B cell (primary cell): ENCODE results near the gene AOPEP. TPM values are rescaled to one million over a fixed set of nuclear protein-coding genes. Genes with fewer than 3 reads are reported as not detected.

Experiments
- ATAC-seq: fragments of 200-7000 bp; cut with Tn5 transposase; one replicate; pipeline ENCODE4 v1.10.0; 2021; ENCODE audit warnings: low read depth, mild to moderate bottlenecking, moderate number of reproducible peaks, moderate library complexity
- CTCF ChIA-PET: fragments of 350-600 bp; sonication (Branson Sonifier 250); formaldehyde crosslinking; loops from one replicate; lab custom pipeline; 2021; ENCODE audit warnings: antibody characterized with exemption, inconsistent platforms; lab: Charles Lee
- POLR2A ChIA-PET: fragments of 350-600 bp; sonication (Branson Sonifier 250); formaldehyde crosslinking; loops from one replicate; lab custom pipeline; 2021; ENCODE audit warnings: antibody characterized with exemption; lab: Charles Lee
- DNase-seq: peaks from one replicate; pipeline ENCODE4 v3.0.0; 2013
- H2AFZ ChIP-seq: 2 replicates; pipeline ENCODE4 v1.6.1; 2012; ENCODE audit warnings: mild to moderate bottlenecking, low read depth, low read length; ENCODE audit not compliant: insufficient read depth, poor library complexity, severe bottlenecking
- H3K27ac ChIP-seq, 2 donors: 1 replicate in 1 of 2; 2 replicates in 1 of 2; pipeline ENCODE4 v1.5.1; 2012 to 2013; ENCODE audit warnings: low read length in 2 of 2, mild to moderate bottlenecking in 2 of 2, moderate library complexity in 1 of 2
- H3K27me3 ChIP-seq, 4 experiments: fragments of 200-600 bp in 1 of 4; sonication (generic) in 1 of 4; replicated peaks in 1 of 4; 1 replicate in 2 of 4; 2 replicates in 2 of 4; pipeline versions ENCODE4 v1.6.1 to v1.7.0; 2013 to 2016; ENCODE audit warnings: low read length in 3 of 4, mild to moderate bottlenecking in 2 of 4, mixed read lengths in 1 of 4, moderate library complexity in 1 of 4; ENCODE audit not compliant: insufficient read depth in 4 of 4, control insufficient read depth in 3 of 4; ENCODE audit errors: control extremely low read depth in 1 of 4
- H3K36me3 ChIP-seq, 2 experiments: replicated peaks in 1 of 2; 1 replicate in 1 of 2; 2 replicates in 1 of 2; pipeline versions ENCODE4 v1.6.1 to v1.7.1; 2013; ENCODE audit warnings: low read length in 1 of 2; ENCODE audit not compliant: insufficient read depth in 2 of 2, control insufficient read depth in 1 of 2; ENCODE audit errors: control extremely low read depth in 1 of 2, extremely low read depth in 1 of 2
- H3K4me1 ChIP-seq, 2 donors: fragments of 200-600 bp in 1 of 2; sonication (generic) in 1 of 2; 1 replicate in 1 of 2; 2 replicates in 1 of 2; pipeline versions ENCODE4 v1.5.1 to v1.6.1; 2013 to 2017; ENCODE audit warnings: low read length in 2 of 2; ENCODE audit not compliant: control insufficient read depth in 2 of 2, insufficient read depth in 2 of 2
- H3K4me2 ChIP-seq: replicated peaks from 2 replicates; pipeline ENCODE3; 2012; ENCODE audit warnings: mild to moderate bottlenecking, low read depth, low read length; ENCODE audit not compliant: poor library complexity, severe bottlenecking
- H3K4me3 ChIP-seq, 5 experiments: fragments of 200-600 bp in 1 of 5; sonication (generic) in 1 of 5; 1 replicate in 3 of 5; 2 replicates in 2 of 5; pipeline versions ENCODE4 v1.5.1 to v1.7.0; 2011 to 2016; ENCODE audit warnings: low read length in 4 of 5, mild to moderate bottlenecking in 4 of 5, low read depth in 2 of 5, control low read depth in 1 of 5, moderate library complexity in 1 of 5; ENCODE audit not compliant: insufficient read depth in 1 of 5; ENCODE audit errors: control extremely low read depth in 1 of 5, extremely low read depth in 1 of 5
- H3K79me2 ChIP-seq: fragments of 200-600 bp; sonication (generic); one replicate; pipeline ENCODE4 v1.6.0; 2016; ENCODE audit warnings: low read length; ENCODE audit not compliant: control insufficient read depth, insufficient read depth
- H3K9ac ChIP-seq: fragments of 200-600 bp; sonication (generic); 2 replicates; pipeline ENCODE4 v1.6.1; 2017; ENCODE audit warnings: mild to moderate bottlenecking, low read length, moderate library complexity
- H3K9me3 ChIP-seq, 3 donors: one replicate each; pipeline versions ENCODE4 v1.6.1 to v1.7.1; 2013; ENCODE audit warnings: low read length in 2 of 3; ENCODE audit not compliant: control insufficient read depth in 2 of 3, insufficient read depth in 1 of 3; ENCODE audit errors: control extremely low read depth in 1 of 3
- H4K20me1 ChIP-seq: 2 replicates; pipeline ENCODE4 v1.6.0; 2012; ENCODE audit warnings: mild to moderate bottlenecking, low read length; ENCODE audit not compliant: insufficient read depth, control insufficient read depth, poor library complexity, severe bottlenecking
- H3K27ac Mint-ChIP-seq: one replicate; pipeline ENCODE4 v1.8.0; 2021; ENCODE audit warnings: mixed read lengths
- H3K27me3 Mint-ChIP-seq: one replicate; pipeline ENCODE4 v1.8.0; 2021; ENCODE audit warnings: mixed read lengths
- H3K4me1 Mint-ChIP-seq: one replicate; pipeline ENCODE4 v1.8.0; 2021; ENCODE audit warnings: mixed read lengths
- H3K4me3 Mint-ChIP-seq: one replicate; pipeline ENCODE4 v1.8.0; 2021; ENCODE audit warnings: mixed read lengths
- H3K9me3 Mint-ChIP-seq: one replicate; pipeline ENCODE4 v1.8.0; 2022; ENCODE audit warnings: mixed read lengths; ENCODE audit not compliant: insufficient read depth
- EZH2 ChIP-seq: IDR thresholded peaks from 2 replicates; pipeline ENCODE4 v1.6.1; 2012; ENCODE audit warnings: borderline replicate concordance, low read depth, mild to moderate bottlenecking, moderate library complexity, low read length; ENCODE audit not compliant: insufficient read depth, poor library complexity, severe bottlenecking
- WGBS: methylation state at CpG from one replicate; pipeline ENCODE4 v1.1.5; 2013; ENCODE audit warnings: missing lambda C conversion rate; ENCODE audit not compliant: insufficient coverage; 5-methylcytosine and 5-hydroxymethylcytosine counted together
- intact Hi-C: fragments of 100-400 bp; cut with micrococcal nuclease; formaldehyde crosslinking; loops from one replicate; pipeline ENCODE4 v1.10.0; 2022
- polyA plus RNA-seq: library from polyadenylated mRNA; depleted of rRNA; stranded (reverse); fragments of >200 nt; gene quantifications from 2 replicates; pipeline ENCODE4 v1.2.3, GENCODE V29; 2012
- total RNA-seq, 2 donors: library from RNA; stranded (reverse); fragments of 120-200 nt in 1 of 2; gene quantifications; 1 replicate in 1 of 2; 2 replicates in 1 of 2; pipeline versions ENCODE4 v1.2.3 to v1.2.4, GENCODE V29; 2013 to 2022
- TF ChIP-seq, protein P1 (sequence below): fragments of 200-600 bp; IDR thresholded peaks from one replicate; pipeline ENCODE4 v1.8.0; 2022; ENCODE audit warnings: antibody characterized with exemption, mild to moderate bottlenecking

Gene AOPEP
- total and polyA plus RNA-seq, 2 donors (not counting 1 experiment from before 2014, with no cell fraction given) = 5.1 to 35.8 TPM

DNA sequence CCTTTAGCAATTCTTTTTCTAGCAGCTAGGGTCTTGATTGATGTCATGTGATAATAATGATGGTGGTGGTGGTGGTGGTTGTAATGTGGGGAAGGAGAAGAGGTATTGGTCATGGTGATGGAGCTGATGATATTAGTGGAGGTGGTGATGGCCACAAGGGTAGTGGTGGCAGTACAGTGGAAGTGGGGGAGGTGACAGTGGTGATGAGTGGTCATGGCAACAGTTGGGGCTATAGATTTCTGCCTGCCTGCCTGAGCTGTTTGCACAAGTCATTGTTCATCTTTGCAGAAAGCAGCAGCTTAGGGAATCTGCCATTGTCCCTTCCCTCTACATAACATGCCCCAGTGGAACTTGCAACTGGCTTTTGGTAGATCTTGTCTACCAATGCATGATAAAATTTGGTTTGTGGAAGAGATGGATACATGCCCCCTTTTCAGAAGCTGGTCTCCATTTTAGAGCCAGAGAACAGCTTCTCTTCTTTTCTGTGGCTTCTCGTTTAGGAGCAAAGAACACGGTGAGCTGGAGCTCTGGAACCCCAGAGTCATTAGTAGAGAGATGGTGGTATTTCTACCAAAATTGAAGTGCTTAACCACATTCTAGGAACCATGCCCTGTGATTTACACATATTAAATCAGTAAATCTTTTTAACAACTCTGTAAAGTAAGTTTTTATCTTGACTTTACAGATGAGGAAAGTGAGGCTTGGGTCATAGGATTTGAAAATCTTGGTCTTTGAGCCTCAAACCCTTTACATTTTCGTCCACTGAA is 100.3 kb downstream of the AOPEP start:
- Histone ChIP-seq H3K9ac (no peak overlapping the region), H4K20me1 (no peaks in the 10 kb centered on the region), H3K9me3 (no peaks in the 10 kb centered on the region), H3K4me3 (no peak overlapping the region), H2AFZ (no peak overlapping the region), H3K4me1 (no peaks in the 10 kb centered on the region), H3K27ac (no peak overlapping the region), H3K36me3 (no peaks in the 10 kb centered on the region), H3K4me2 (no peak overlapping the region), H3K79me2 (no peaks in the 10 kb centered on the region), H3K27me3 (no peaks in the 10 kb centered on the region)
- H3K9me3 Mint-ChIP-seq = peaks cover 5% of the 10 kb centered on the region
- DNase-seq (no peak), ATAC-seq (no peak)
- no peaks in the 10 kb centered on the region for H3K27me3 Mint-ChIP-seq
- no peak overlapping the region for H3K4me3 Mint-ChIP-seq
- no peaks in the 10 kb centered on the region for H3K4me1 Mint-ChIP-seq
- TF ChIP-seq EZH2 = no peak
- TF ChIP-seq, protein P1, sequence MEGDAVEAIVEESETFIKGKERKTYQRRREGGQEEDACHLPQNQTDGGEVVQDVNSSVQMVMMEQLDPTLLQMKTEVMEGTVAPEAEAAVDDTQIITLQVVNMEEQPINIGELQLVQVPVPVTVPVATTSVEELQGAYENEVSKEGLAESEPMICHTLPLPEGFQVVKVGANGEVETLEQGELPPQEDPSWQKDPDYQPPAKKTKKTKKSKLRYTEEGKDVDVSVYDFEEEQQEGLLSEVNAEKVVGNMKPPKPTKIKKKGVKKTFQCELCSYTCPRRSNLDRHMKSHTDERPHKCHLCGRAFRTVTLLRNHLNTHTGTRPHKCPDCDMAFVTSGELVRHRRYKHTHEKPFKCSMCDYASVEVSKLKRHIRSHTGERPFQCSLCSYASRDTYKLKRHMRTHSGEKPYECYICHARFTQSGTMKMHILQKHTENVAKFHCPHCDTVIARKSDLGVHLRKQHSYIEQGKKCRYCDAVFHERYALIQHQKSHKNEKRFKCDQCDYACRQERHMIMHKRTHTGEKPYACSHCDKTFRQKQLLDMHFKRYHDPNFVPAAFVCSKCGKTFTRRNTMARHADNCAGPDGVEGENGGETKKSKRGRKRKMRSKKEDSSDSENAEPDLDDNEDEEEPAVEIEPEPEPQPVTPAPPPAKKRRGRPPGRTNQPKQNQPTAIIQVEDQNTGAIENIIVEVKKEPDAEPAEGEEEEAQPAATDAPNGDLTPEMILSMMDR = no peak
- no peak overlapping the region for H3K27ac Mint-ChIP-seq
- WGBS = no CpG with 5 or more reads among the region's 3 CpGs
- CTCF ChIA-PET = interaction anchor here (1.0 to 1.4 kb wide), 2 partner anchors 145 to 304 kb away, joined by 3 read pairs; no protein-coding TSS in a partner anchor
- POLR2A ChIA-PET = no interaction called here
- intact Hi-C loops = no loop called here

DNA sequence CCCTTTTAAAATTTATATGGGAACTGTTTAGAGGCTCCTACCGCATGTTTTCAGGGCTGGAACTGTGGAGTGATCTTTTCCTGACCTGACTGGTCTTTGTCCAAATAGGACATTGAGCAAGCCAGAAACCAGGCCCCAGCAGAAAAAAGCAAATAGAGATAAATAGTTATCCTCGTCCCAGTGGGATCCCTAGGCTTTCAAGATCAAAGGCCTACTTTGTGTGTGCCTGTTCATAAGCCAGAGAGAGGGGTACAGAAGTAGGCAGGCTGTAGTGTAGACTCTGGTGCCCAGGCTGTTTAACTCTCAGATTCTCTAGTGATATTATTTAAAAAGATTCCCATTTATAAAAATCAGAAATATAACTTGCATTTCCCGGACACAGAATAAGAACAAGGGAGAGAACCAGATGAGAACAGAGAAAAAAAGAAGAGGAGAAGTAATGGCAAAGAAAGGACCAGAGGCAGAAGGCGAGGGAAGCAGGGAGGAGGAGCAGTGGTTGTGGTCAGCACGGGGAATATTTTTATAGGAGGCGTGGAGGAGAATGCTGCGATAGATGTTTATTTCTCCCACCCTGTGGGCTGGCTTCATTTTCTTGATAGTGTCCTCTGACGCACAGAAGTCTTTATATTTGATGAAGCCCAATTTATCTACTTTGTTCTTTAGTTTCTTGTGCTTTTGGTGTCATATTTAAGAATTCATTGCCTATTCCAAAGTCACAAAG is 101.2 kb downstream of the AOPEP start:
- no peaks in the 10 kb centered on the region for H3K27me3 Mint-ChIP-seq
- no peaks in the 10 kb centered on the region for H3K4me1 ChIP-seq
- WGBS = 92% methylated on average over 3 of the region's 8 CpGs
- no peak for ATAC-seq
- no peak overlapping the region for H3K4me3 Mint-ChIP-seq
- no peaks in the 10 kb centered on the region for H3K27me3 ChIP-seq
- no peaks in the 10 kb centered on the region for H3K4me1 Mint-ChIP-seq
- no peaks in the 10 kb centered on the region for H3K36me3 ChIP-seq
- H3K9ac ChIP-seq = no peak overlapping the region
- no peak overlapping the region for H2AFZ ChIP-seq
- ChIA-PET CTCF (interaction anchor here (1.0 kb wide), 1 partner anchor 303 kb away, joined by 3 read pairs; no protein-coding TSS in a partner anchor), POLR2A (no interaction called here)
- H3K27ac ChIP-seq = no peak overlapping the region
- H3K79me2 ChIP-seq = no peaks in the 10 kb centered on the region
- no peaks in the 10 kb centered on the region for H3K9me3 ChIP-seq
- H3K27ac Mint-ChIP-seq = no peak overlapping the region
- H3K4me2 ChIP-seq = no peak overlapping the region
- intact Hi-C loops = no loop called here
- H3K4me3 ChIP-seq = no peak overlapping the region
- H3K9me3 Mint-ChIP-seq = peaks cover 5% of the 10 kb centered on the region
- DNase-seq = no peak
- no peak for TF ChIP-seq EZH2
- no peaks in the 10 kb centered on the region for H4K20me1 ChIP-seq
